ENCODE data around the gene RIT2. TPM values are rescaled to one million over a fixed set of nuclear protein-coding genes. Genes with fewer than 3 reads are reported as not detected.
A peak's percentile ranks its signal among the peaks of the same experiment; 100 is the strongest.
"Not testable (repeated sequence)": the region's sequence is repeated elsewhere in the genome, so short reads cannot be mapped to it uniquely, and the experiment has no call there.

Gene RIT2
- total RNA-seq, 1 donor from 2014 or later, result not detected

DNA sequence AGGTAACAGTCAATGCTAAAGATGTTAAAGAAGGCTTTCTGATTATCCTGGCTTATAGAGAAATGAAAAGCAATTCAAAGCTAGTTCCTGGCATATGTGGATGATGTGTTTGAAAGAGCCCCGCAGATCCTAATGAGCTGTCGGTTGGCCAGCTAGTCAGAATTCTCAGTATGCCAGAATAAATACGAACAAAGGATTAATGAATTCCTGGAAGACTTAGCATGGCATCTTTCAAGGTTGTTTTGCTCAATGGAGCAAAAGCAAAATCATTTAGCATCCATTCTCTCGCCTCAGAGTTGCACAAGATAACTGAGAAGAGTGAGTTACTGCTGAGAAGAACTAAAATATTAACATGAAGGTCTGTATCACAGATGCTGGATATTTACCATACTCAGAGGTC is 307.6 kb downstream of the RIT2 start:
- Histone ChIP-seq H3F3A (ENCODE audit: low read depth) (peaks cover 7% of the 10 kb centered on the region), H3K4me2 (peak overlapping the region; percentile 56), H3K4me1 (peaks cover 25% of the 10 kb centered on the region), H3K9me3 (ENCODE audit: low read depth) (no peaks in the 10 kb centered on the region), H4K20me1 (ENCODE audit: low read depth) (no peaks in the 10 kb centered on the region), H3K36me3 (no peaks in the 10 kb centered on the region), H3K79me2 (ENCODE audit: low read depth) (no peaks in the 10 kb centered on the region), H2AFZ (replicated peaks) (peak overlapping the region; percentile 5), H3K27ac (no peak overlapping the region), H3K9ac (no peak overlapping the region), H3K27me3 (no peaks in the 10 kb centered on the region), H3K4me3 (peak overlapping the region; percentile 7)
- H3K36me3 Mint-ChIP-seq, result no peaks in the 10 kb centered on the region
- DNase-seq (ENCODE audit: low spot score), result peak; percentile 75
- TF ChIP-seq EZH2phosphoT487 (IDR thresholded peaks at IDR 0.05) (no peak), EZH2 (IDR thresholded peaks at IDR 0.05) (no peak)
- TF ChIP-seq, protein P1, sequence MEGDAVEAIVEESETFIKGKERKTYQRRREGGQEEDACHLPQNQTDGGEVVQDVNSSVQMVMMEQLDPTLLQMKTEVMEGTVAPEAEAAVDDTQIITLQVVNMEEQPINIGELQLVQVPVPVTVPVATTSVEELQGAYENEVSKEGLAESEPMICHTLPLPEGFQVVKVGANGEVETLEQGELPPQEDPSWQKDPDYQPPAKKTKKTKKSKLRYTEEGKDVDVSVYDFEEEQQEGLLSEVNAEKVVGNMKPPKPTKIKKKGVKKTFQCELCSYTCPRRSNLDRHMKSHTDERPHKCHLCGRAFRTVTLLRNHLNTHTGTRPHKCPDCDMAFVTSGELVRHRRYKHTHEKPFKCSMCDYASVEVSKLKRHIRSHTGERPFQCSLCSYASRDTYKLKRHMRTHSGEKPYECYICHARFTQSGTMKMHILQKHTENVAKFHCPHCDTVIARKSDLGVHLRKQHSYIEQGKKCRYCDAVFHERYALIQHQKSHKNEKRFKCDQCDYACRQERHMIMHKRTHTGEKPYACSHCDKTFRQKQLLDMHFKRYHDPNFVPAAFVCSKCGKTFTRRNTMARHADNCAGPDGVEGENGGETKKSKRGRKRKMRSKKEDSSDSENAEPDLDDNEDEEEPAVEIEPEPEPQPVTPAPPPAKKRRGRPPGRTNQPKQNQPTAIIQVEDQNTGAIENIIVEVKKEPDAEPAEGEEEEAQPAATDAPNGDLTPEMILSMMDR (IDR thresholded peaks at IDR 0.05), result no peak
- H3K27me3 Mint-ChIP-seq (ENCODE audit: insufficient read depth, low read depth), result no peaks in the 10 kb centered on the region
- peaks cover 32% of the 10 kb centered on the region for H3K4me1 Mint-ChIP-seq
- peak overlapping the region; percentile 83 for H3K27ac Mint-ChIP-seq
- H3K4me3 Mint-ChIP-seq, result no peak overlapping the region
- H3K9me3 Mint-ChIP-seq, result no peaks in the 10 kb centered on the region

GRCh38 chr18:42801706-42802105 is 313.8 kb downstream of the RIT2 start:
- Histone ChIP-seq H3K27me3 (no peaks in the 10 kb centered on the region), H3K27ac (no peak overlapping the region), H3K4me2 (no peak overlapping the region), H3K36me3 (no peaks in the 10 kb centered on the region), H3K4me1 (peaks cover 21% of the 10 kb centered on the region), H2AFZ (replicated peaks) (no peak overlapping the region), H3K9me3 (ENCODE audit: low read depth) (no peaks in the 10 kb centered on the region), H3K9ac (no peak overlapping the region), H4K20me1 (ENCODE audit: low read depth) (no peaks in the 10 kb centered on the region), H3K79me2 (ENCODE audit: low read depth) (no peaks in the 10 kb centered on the region), H3K4me3 (no peak overlapping the region), H3F3A (ENCODE audit: low read depth) (peaks cover 22% of the 10 kb centered on the region)
- Mint-ChIP-seq H3K36me3 (no peaks in the 10 kb centered on the region), H3K27me3 (ENCODE audit: insufficient read depth, low read depth) (no peaks in the 10 kb centered on the region), H3K27ac (peak overlapping the region; percentile 60), H3K4me1 (peaks cover 26% of the 10 kb centered on the region), H3K9me3 (no peaks in the 10 kb centered on the region), H3K4me3 (no peak overlapping the region)
- TF ChIP-seq, protein P1 (IDR thresholded peaks at IDR 0.05), result no peak
- TF ChIP-seq EZH2phosphoT487 (IDR thresholded peaks at IDR 0.05), result no peak
- TF ChIP-seq EZH2 (IDR thresholded peaks at IDR 0.05), result no peak
- no peak for DNase-seq (ENCODE audit: low spot score)

- H3K36me3 Mint-ChIP-seq, result peaks cover 2% of the 10 kb centered on the region
- no peak overlapping the region for H3K9ac ChIP-seq
- H3K4me3 ChIP-seq, result no peak overlapping the region
- no peak overlapping the region for H3K4me3 Mint-ChIP-seq
- no peak overlapping the region for H2AFZ ChIP-seq (replicated peaks)
- no peak for TF ChIP-seq EZH2 (IDR thresholded peaks at IDR 0.05)
- no peak for TF ChIP-seq EZH2phosphoT487 (IDR thresholded peaks at IDR 0.05)
- TF ChIP-seq, protein P1 (IDR thresholded peaks at IDR 0.05), result no peak
- H3K4me2 ChIP-seq, result peak overlapping the region; percentile 36
- H3K27me3 ChIP-seq, result no peaks in the 10 kb centered on the region
- H3K4me1 Mint-ChIP-seq, result peaks cover 23% of the 10 kb centered on the region
- peak; percentile 4 for DNase-seq (ENCODE audit: low spot score)
- peaks cover 6% of the 10 kb centered on the region for H3K9me3 Mint-ChIP-seq
- peak overlapping the region; percentile 62 for H3K27ac Mint-ChIP-seq
- H3F3A ChIP-seq (ENCODE audit: low read depth), result peaks cover 22% of the 10 kb centered on the region
- no peaks in the 10 kb centered on the region for H3K9me3 ChIP-seq (ENCODE audit: low read depth)
- peak overlapping the region; percentile 84 for H3K27ac ChIP-seq
- H4K20me1 ChIP-seq (ENCODE audit: low read depth), result no peaks in the 10 kb centered on the region
- H3K36me3 ChIP-seq, result no peaks in the 10 kb centered on the region
- H3K27me3 Mint-ChIP-seq (ENCODE audit: insufficient read depth, low read depth), result peaks cover 5% of the 10 kb centered on the region
- peaks cover 21% of the 10 kb centered on the region for H3K4me1 ChIP-seq
- H3K79me2 ChIP-seq (ENCODE audit: low read depth), result no peaks in the 10 kb centered on the region
Observed at GRCh38 chr18:42798606-42799170, 316.8 kb downstream of the RIT2 start.

DNA sequence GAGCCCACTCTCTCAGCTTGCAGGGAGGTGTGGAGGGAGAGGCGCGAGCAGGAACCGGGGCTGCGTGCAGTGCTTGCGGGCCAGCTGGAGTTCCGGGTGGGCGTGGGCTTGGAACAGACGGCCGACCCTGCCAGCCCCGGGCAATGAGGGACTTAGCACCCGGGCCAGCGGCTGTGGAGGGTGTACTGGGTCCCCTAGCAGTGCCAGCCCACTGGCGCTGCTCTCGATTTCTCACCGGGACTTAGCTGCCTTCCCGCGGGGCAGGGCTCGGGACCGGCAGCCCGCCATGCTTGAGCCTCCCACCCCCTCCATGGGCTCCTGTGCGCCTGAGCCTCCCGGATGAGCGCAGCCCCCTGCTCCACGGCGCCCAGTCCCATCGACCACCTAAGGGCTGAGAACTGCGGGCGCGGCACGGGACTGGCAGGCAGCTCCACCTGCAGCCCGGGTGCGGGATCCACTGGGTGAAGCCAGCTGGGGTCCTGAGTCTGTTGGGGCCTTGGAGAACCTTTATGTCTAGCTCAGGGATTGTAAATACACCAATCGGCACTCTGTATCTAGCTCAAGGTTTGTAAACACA is 320.2 kb downstream of the RIT2 start:
- not testable (repeated sequence) for H4K20me1 ChIP-seq (ENCODE audit: low read depth); H3K4me2 ChIP-seq; H2AFZ ChIP-seq (replicated peaks); DNase-seq (ENCODE audit: low spot score); H3K36me3 Mint-ChIP-seq; H3K27me3 Mint-ChIP-seq (ENCODE audit: insufficient read depth, low read depth); H3K4me3 Mint-ChIP-seq; H3K9me3 Mint-ChIP-seq; H3K9ac ChIP-seq; H3K79me2 ChIP-seq (ENCODE audit: low read depth); H3K36me3 ChIP-seq; H3K9me3 ChIP-seq (ENCODE audit: low read depth); H3K27ac Mint-ChIP-seq; H3K27ac ChIP-seq; H3K27me3 ChIP-seq; H3K4me3 ChIP-seq
- H3K4me1 Mint-ChIP-seq, result peaks cover 17% of the 10 kb centered on the region
- H3F3A ChIP-seq (ENCODE audit: low read depth), result peaks cover 22% of the 10 kb centered on the region
- peaks cover 21% of the 10 kb centered on the region for H3K4me1 ChIP-seq
